NCI-H774 (cell line): ENCODE data around the gene RSKR.
"Not testable (repeated sequence)": the region's sequence is repeated elsewhere in the genome, so short reads cannot be mapped to it uniquely, and the experiment has no call there.

ENCODE experiments used
- DNase-seq: peaks from one replicate; lab custom pipeline; 2025; lab: John Stamatoyannopoulos, UW

Gene RSKR

DNA sequence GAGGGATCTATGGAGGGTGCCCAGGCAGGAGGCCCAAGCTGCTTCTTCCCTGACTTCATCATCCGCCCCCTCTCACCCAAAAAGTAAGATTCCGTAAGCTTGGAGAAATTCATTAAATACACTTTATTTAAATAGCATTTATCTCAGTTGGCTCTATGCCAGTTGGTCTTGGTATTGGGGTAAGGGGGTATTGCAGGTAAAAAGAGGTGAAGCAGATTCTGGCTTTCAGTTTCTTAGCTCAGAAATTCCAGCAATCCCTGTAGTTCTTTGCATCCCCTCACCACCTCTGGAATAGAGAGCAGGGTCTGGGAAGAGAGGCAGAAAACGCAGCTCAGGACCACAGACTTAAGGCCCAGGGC, 36.5 kb downstream of the RSKR start:
- DNase-seq: no peak

DNA sequence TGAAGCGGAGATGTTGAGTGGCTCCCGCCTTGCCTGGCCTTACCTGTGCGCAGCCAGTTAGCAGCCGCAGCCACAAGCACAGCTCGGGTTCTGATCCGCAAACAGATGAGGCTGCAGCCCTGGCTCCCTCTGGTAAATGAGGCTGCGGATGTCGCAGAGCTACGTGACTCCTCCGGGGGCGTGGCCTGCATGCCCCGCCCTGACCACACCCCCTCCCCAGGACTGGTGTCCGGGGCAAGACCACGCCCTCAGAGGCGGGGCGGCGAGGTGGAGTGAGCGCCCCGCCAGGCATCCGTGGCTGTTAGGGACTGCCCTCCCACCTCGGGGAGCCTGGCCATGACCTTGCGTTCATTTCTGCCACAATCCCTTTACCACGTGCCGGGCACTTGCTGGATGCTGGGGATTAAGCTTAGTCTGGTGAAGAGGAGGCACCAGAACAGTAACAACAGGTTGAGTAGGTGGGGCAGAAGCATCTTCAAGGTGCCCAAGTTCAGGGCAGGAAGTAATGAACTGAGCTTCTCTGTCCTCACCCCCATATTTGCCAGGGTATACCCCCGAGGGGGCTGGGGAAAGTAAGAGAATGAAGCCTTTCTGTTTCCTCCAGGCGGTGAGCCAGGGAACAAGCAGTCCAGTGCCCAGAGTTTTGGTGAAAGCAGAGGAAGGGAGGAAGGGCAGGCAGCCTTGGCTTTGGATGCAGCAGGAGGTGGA, 37.1 kb downstream of the RSKR start, which contains the start of gene ALDOC:
ALDOC (minus strand) TSS at position 138 of the 708 bp plus-strand sequence. CDS start 1,363 bp downstream, outside the sequence.
- DNase-seq: peak; percentile 98

DNA sequence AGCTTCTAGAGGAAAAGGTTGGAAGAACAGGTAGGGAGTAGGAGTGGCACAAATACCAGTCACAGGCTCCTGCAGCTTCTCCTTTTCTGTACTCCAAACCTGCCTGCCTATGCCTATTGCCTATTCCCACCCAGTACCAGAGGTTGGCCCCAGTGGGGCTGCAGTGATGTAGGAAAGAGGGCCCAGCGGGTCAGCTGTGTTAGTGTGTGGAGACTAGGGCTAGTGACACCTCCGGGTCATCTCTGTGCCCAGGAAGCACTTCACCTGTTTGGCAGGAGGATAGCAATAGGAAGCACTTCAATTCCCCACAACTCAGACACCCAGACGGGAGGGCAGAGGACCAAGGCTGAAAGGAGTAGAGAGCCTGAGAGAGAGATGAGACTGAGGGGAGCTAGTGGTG, 38.0 kb downstream of the RSKR start:
- not testable (repeated sequence) for DNase-seq

DNA sequence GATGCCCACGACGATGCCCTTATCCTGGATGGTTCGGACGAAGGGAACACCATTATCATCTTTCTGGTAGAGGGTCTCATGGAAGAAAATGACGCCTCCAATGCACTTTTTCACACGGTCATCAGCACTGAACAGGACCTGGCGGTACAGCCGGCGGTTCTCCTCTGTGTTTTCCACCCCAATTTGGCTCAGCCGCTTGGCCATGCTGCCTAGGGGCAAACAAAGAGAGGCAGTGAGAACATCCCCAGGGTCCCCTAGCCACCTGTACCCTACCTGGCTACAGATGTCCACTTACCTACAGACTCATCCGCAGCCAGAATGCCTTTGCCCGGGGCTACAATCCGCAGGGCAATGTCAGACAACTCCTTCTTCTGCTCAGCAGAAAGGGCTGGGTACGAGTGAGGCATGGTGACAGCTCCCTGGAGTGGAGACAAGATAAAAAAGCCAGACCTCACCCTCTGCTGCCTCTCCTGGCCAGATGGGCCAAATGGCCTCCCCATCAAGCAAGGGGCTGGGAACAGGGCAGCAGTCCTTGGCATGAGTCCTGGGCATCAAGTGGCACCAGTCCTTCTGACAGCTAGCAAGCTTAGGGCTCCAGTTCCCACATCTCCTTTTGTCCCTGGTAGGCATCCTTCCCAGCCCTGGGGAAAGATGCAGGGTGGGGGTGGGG, 38.7 kb downstream of the RSKR start:
- no peak for DNase-seq

DNA sequence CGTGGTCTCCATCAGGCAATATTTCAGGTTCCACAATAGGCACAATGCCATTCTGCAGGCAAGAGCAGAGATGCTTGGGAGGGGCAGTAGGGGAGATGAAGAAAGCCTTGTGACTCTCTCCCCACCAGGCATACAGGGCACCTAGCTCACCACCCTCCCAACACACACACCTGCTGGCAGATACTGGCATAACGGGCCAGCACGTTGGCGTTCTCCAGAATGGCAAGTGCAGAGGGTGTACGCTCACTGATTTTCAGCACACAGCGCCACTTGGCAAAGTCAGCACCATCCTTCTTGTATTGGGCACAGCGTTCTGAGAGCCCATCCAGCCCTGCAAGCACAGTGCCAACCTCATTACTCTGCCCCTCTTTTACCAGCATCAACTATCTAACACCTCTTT, 39.5 kb downstream of the RSKR start:
- no peak for DNase-seq

DNA sequence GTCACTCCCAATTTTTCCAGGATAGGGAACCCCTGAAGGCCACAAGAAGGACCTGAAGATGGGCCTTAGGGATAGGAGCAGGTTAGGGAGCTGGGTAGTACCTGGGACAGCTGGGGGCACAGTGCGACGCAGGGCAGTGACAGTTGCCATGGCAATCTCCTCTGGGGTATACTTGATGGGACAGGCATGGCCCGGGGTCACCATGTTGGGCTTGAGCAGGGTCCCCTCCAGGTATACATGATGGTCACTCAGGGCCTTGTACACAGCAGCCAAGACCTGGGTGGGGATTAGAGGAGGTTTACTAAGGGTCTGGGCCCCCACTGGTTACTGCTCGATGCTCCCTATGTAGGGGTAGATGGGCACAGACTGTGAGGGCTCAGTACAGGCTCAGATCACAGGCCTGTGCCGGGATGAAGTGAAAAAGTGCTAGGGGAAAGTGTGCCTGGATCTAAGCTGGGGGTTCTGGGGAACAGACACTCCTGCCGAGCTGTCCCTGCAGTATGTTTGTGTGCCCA, 40.0 kb downstream of the RSKR start:
- DNase-seq: no peak

DNA sequence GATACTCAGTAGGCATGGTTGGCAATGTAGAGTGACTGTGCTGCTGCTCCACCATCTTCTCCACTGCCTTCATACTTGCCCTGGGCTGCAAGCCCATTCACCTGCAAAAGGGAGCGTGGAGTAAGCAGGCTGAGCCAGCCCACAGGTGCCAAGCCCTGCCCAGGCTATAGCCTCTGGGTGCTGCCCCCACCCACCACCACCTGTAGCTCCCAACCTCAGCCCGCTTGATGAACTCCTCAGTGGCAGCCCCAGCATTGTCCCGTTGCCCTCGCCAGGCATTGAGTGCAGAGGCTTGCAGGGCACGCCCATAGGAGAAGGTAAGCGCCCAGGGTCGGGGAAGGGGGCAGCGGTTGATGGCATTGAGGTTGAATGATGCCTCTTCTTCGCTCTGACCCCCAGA, 40.5 kb downstream of the RSKR start:
- DNase-seq: no peak

DNA sequence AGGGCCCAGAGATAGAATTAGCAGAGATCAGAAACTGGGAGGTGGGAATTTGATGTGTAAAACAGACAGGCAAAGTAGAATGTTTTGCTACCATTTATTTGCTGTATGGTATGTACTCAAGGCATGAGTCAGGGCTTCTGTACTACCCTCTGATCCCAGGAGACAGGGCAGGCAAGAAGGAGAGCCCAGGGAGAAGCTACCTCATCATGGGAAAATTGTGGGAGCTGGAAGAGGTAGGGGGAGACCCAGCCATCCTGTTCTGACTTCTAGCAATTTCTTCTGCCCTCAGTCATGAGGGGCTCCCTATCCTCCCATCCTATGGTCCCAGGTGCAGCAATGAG, 41.0 kb downstream of the RSKR start:
- DNase-seq: no peak

DNA sequence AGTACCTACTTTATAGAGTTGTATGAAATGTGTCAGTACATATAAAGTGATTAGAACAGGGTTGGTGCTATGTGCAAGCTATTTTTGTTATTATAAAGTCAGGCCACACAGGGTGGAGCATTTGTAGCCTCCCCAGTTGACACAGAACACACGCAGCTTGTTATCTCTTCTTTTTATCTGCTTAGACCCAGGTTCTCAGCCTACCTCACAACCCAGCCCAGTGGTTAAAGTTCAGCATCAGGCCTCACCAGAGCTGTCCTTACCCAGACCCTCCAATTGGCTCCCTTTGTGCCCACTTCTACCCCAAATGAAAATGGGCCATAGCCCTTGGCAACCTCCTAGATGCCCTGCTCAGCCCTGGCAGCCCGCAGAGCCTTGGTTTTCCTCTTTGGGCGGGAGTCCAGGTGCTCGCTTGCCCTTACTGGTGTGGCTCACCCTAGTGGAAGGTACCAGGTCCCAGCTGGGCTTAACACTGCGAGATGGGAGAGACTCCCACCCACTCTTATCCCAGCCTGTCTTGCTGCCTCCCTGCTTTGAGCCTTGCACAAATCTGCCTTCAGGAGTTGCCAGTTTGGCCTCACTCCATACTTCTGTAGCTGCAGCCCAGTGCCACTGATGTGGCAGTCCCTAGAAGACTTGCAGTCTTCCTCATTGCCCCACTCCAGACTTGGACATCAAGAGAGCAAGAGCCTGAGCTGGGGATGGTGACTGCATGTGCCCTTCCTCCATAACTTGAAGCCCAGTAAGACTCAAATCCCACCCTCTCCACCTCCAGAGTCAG, 41.5 kb downstream of the RSKR start:
- DNase-seq: no peak

DNA sequence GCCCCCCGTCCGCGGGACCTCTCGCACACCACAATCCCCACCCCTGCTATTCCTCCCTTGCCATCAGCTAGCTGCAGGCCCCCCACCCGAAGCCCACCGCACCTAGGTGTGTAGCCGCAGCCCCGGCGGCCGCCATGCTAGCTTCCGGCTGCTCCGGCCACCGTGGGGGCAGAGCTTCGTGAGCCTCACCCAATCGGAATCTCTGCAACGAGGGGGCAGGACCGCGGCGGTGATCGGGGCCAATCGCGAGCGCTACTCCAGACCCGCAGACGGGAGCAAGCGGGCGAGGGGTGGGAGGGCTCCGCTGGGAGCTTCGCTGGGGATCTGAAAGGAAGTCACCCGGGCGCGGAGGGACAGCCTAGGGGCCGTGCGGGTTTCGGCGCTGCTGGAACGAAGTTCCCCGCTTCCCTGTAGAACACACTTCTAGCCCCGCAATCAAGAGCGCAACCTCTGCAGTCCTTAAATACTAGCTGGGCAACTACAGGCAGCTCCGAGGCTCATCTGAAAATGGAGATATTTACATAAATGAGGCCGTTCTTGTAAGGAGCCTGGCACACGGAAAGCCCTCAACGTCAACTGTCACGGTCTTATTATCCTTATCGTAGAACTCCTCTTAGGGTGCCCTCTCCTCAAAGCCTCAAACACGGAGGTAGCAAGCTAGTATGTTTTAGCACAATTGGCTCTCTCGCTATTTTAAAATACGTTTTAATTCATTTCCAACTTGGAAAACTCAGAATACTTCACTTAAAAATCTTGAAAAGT, 42.4 kb downstream of the RSKR start, which contains the start of gene PIGS:
PIGS (minus strand) TSS at position 164 of the 762 bp plus-strand sequence; CDS start at position 136, 28 bp downstream.
- peak; percentile 94 for DNase-seq

DNA sequence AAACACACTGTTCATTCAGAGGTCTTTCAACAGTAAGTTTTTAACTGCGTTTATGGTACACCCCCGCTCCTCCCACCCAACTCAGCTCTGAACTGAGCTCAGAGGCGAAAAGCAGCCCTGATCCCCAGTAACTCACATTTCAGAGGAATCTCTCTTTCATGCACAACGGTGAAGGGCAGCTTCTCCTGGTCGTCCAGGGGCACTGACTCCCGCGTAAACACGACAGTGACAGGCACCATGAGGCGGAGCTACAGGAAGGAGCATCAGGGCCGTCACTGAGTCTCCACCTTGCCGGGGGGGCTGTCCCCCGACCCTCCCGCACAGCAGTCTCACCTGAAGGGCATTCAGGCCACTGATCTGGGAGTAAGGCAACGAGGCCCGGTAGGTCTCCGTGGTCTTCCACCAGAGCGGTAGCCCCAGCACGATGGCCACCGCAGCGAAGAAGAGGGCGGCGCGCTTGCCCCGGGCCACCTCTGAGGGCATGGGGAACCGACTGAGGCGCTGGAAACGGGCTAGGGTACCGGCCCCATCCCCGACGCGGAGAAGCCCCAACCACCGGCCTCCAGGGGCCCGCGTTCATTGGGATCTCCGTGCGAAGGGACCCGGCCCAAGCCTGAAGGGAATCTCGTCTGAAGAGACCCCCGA, 43.1 kb downstream of the RSKR start:
- peak; percentile 53 for DNase-seq

DNA sequence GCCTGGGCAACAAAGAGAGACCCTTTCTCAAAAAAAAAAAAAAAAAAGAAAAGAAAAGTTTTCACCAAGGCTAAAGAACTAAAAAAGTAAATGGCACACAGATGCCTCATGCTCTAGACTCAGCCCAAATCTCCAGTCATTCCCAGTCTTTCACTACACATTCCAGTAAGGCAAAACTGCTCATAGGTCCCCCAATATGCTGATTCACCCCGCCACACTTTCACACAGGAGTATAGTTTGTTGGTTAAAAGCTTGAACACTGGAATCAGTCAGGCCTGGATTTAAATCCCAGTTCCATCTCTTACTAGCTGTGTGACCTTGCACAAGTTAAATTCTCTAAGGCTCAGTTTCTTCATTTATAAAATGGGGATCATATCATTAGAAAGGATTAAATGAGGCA, 44.5 kb downstream of the RSKR start:
- DNase-seq: no peak

DNA sequence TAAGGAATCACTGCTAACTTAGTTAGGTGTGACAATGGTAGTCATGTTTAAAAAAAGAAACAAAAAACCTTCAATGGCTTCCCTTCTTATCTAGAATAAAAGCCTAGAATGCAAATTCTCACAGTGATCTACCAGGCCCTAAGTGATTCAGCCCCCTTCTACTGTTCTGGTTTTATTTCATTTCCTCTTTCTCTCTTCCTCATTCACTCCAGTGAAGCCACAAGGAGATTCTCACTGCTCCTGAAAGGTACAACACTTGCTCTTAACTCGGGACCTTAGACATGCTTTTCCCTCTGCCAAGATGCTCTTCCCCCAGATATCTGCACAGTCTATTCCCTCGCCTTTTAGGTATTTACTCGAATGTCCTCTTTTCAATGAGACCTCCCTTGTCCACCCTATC, 46.4 kb downstream of the RSKR start:
- DNase-seq: no peak

DNA sequence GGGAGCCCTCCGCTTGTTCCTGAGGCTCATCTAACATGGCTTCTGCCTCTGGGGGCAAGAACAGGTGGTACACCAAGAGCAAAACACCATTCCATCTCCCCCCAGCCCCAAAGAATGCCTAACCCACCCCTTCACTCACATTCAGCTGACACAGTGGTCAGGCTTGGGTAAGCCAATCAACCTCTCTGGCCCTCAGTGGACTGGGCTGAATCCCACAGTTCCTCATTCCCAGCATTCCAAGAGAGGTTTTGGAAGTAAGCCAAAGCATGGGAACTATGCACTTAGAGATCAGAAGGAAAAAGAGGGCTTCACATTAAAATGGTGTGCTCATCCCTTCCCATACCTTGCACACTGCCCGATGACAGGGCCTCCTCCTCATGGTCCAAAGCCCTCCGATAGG, 50.5 kb downstream of the RSKR start:
- no peak for DNase-seq
